GM19025 (cell line): ENCODE data around the gene PZP.

Source experiments
- ATAC-seq: cut with Tn5 transposase; IDR thresholded peaks from one replicate; pipeline ENCODE4 v1.9.1; 2021; ENCODE audit warnings: mild to moderate bottlenecking, low read depth, moderate library complexity; ENCODE audit not compliant: unreplicated experiment

Gene PZP

GRCh38 chr12:9106610-9107541, 101.3 kb downstream of the PZP start:
- ATAC-seq: no peak

- no peak for ATAC-seq
Measured at GRCh38 chr12:9106067-9106466, 102.1 kb downstream of the PZP start.

- no peak for ATAC-seq
Measured at GRCh38 chr12:9104767-9105423, 103.3 kb downstream of the PZP start.

GRCh38 chr12:9104087-9104486, 104.1 kb downstream of the PZP start:
- no peak for ATAC-seq

- ATAC-seq: no peak
Measured at GRCh38 chr12:9103050-9103849, 104.9 kb downstream of the PZP start.

GRCh38 chr12:9101018-9101687, 107.0 kb downstream of the PZP start:
- ATAC-seq: no peak

GRCh38 chr12:9099552-9100190, 108.5 kb downstream of the PZP start:
- no peak for ATAC-seq
